Endothelial cell (in vitro differentiated cells): ENCODE measurements around the gene TCF19. TPM values are rescaled to one million over a fixed set of nuclear protein-coding genes. Genes with fewer than 3 reads are reported as not detected.
A peak's percentile ranks its signal among the peaks of the same experiment; 100 is the strongest.

Experiments
- DNase-seq: peaks from one replicate; pipeline ENCODE4 v3.0.0; 2021; ENCODE audit warnings: low spot score
- H3K27ac Mint-ChIP-seq: one replicate; pipeline ENCODE4 v1.8.0; 2021; ENCODE audit warnings: mixed read lengths, inconsistent platforms; ENCODE audit not compliant: unreplicated experiment
- H3K27me3 Mint-ChIP-seq: one replicate; pipeline ENCODE4 v1.8.0; 2021; ENCODE audit warnings: mild to moderate bottlenecking, moderate library complexity, mixed read lengths, inconsistent platforms; ENCODE audit not compliant: unreplicated experiment
- H3K36me3 Mint-ChIP-seq: one replicate; pipeline ENCODE4 v1.8.0; 2021; ENCODE audit warnings: mild to moderate bottlenecking, low read depth, mixed read lengths, inconsistent platforms; ENCODE audit not compliant: unreplicated experiment
- H3K4me1 Mint-ChIP-seq: one replicate; pipeline ENCODE4 v1.8.0; 2021; ENCODE audit warnings: mild to moderate bottlenecking, mixed read lengths, inconsistent platforms; ENCODE audit not compliant: unreplicated experiment
- H3K4me3 Mint-ChIP-seq: one replicate; pipeline ENCODE4 v1.8.0; 2021; ENCODE audit warnings: mild to moderate bottlenecking, mixed read lengths, inconsistent platforms; ENCODE audit not compliant: unreplicated experiment
- H3K9me3 Mint-ChIP-seq: one replicate; pipeline ENCODE4 v1.8.0; 2021; ENCODE audit warnings: mixed read lengths, inconsistent platforms; ENCODE audit not compliant: unreplicated experiment
- CTCF ChIP-seq: fragments of 200-600 bp; sonication (generic); IDR thresholded peaks from one replicate; pipeline ENCODE4 v1.5.0; 2021; ENCODE audit warnings: antibody characterized with exemption; ENCODE audit not compliant: unreplicated experiment
- total RNA-seq: library from RNA; stranded (reverse); fragmentation: NEBNext Ultra II Directional; extraction: Animal tissue kit (Norgen Biotek cat#: 25700); gene quantifications from one replicate; pipeline ENCODE4 v1.2.1, GENCODE V29; 2021; ENCODE audit not compliant: unreplicated experiment

Gene TCF19
- total RNA-seq, 1 donor from 2014 or later: 17.2 TPM

- no peak overlapping the region for H3K27ac Mint-ChIP-seq
- TF ChIP-seq CTCF: no peak
- H3K4me1 Mint-ChIP-seq: peaks cover 14% of the 10 kb centered on the region
- no peak overlapping the region for H3K4me3 Mint-ChIP-seq
- no peak for DNase-seq
- H3K36me3 Mint-ChIP-seq: peaks cover 7% of the 10 kb centered on the region
- H3K9me3 Mint-ChIP-seq: no peaks in the 10 kb centered on the region
- peaks cover 3% of the 10 kb centered on the region for H3K27me3 Mint-ChIP-seq
Observed at GRCh38 chr6:31135710-31136109, 22.7 kb upstream of the TCF19 start.

- H3K9me3 Mint-ChIP-seq: no peaks in the 10 kb centered on the region
- H3K36me3 Mint-ChIP-seq: peaks cover 7% of the 10 kb centered on the region
- no peak for TF ChIP-seq CTCF
- peak within 1 kb of the TSS; percentile 37 for H3K4me3 Mint-ChIP-seq
- no peak for DNase-seq
- peak within 1 kb of the TSS; percentile 94 for H3K27ac Mint-ChIP-seq
- H3K27me3 Mint-ChIP-seq: peaks cover 2% of the 10 kb centered on the region
- peaks cover 25% of the 10 kb centered on the region for H3K4me1 Mint-ChIP-seq
Observed at GRCh38 chr6:31138982-31139381, 19.4 kb upstream of the TCF19 start, which contains the start of gene PSORS1C2. Gene PSORS1C2, minus strand, starts transcription at chr6:31139066. Its CDS starts 40 bp downstream, at chr6:31139026.

GRCh38 chr6:31139599-31139998, 18.8 kb upstream of the TCF19 start:
- no peak for TF ChIP-seq CTCF
- Mint-ChIP-seq H3K9me3 (no peaks in the 10 kb centered on the region), H3K27ac (peak overlapping the region; percentile 94), H3K27me3 (peaks cover 4% of the 10 kb centered on the region), H3K4me1 (peaks cover 25% of the 10 kb centered on the region), H3K4me3 (peak overlapping the region; percentile 37), H3K36me3 (peaks cover 7% of the 10 kb centered on the region)
- DNase-seq: peak; percentile 38

- Mint-ChIP-seq H3K4me3 (no peak overlapping the region), H3K27ac (no peak overlapping the region)
- TF ChIP-seq CTCF: no peak
Observed at GRCh38 chr6:31140643-31141042, 17.7 kb upstream of the TCF19 start.

GRCh38 chr6:31142361-31142761, 16.0 kb upstream of the TCF19 start:
- peaks cover 25% of the 10 kb centered on the region for H3K4me1 Mint-ChIP-seq
- no peak overlapping the region for H3K4me3 Mint-ChIP-seq
- DNase-seq: no peak
- no peak for TF ChIP-seq CTCF
- H3K27ac Mint-ChIP-seq: peak overlapping the region; percentile 4
- H3K36me3 Mint-ChIP-seq: peaks cover 13% of the 10 kb centered on the region
- H3K27me3 Mint-ChIP-seq: peaks cover 4% of the 10 kb centered on the region
- no peaks in the 10 kb centered on the region for H3K9me3 Mint-ChIP-seq

More at GRCh38 chr6:31140643-31141042, 17.7 kb upstream of the TCF19 start:
- no peaks in the 10 kb centered on the region for H3K9me3 Mint-ChIP-seq
- no peak for DNase-seq
- peaks cover 10% of the 10 kb centered on the region for H3K36me3 Mint-ChIP-seq
- peaks cover 25% of the 10 kb centered on the region for H3K4me1 Mint-ChIP-seq
- peaks cover 4% of the 10 kb centered on the region for H3K27me3 Mint-ChIP-seq
